HepG2 (cell line): Measurements from ENCODE around the gene PSD4. TPM values are rescaled to one million over a fixed set of nuclear protein-coding genes. Genes with fewer than 3 reads are reported as not detected.
A peak's percentile ranks its signal among the peaks of the same experiment; 100 is the strongest.

Experiments used
- EZH2 ChIP-seq: conservative IDR thresholded peaks from 2 replicates; pipeline ENCODE4 v1.6.1; 2012; ENCODE audit warnings: mild to moderate bottlenecking, low read depth, low read length, moderate library complexity
- FOXK1 ChIP-seq: sonication (generic); formaldehyde crosslinking; IDR thresholded peaks from 2 replicates; pipeline ENCODE4 v1.4.0; 2020; ENCODE audit warnings: low read depth, missing genetic modification reagents, borderline replicate concordance
- JUNB ChIP-seq: sonication (generic); formaldehyde crosslinking; IDR thresholded peaks from 2 replicates; pipeline ENCODE4 v1.8.0; 2022; ENCODE audit warnings: missing genetic modification reagents, mild to moderate bottlenecking, borderline replicate concordance
- KMT2B ChIP-seq: IDR thresholded peaks from 2 replicates; pipeline ENCODE4 v1.6.1; 2016; ENCODE audit warnings: missing genetic modification reagents, missing compliant biosample characterization
- MTF1 ChIP-seq: sonication (generic); formaldehyde crosslinking; IDR thresholded peaks from 2 replicates; pipeline ENCODE4 v1.5.0; 2020; ENCODE audit warnings: missing genetic modification reagents
- MXI1 ChIP-seq: IDR thresholded peaks from 3 replicates; pipeline ENCODE4 v1.6.1; 2012; ENCODE audit warnings: low read depth, low read length, inconsistent platforms, borderline replicate concordance
- NCOA2 ChIP-seq: sonication (generic); formaldehyde crosslinking; IDR thresholded peaks from 2 replicates; pipeline ENCODE4 v1.8.0; 2022; ENCODE audit warnings: inconsistent platforms
- NR2F1 ChIP-seq, 2 experiments: fragments of 450-650 bp in 1 of 2; formaldehyde crosslinking in 1 of 2; IDR thresholded peaks; 2 replicates each; pipeline versions ENCODE4 v1.5.0 to v1.6.1; 2016 to 2020; ENCODE audit warnings: mild to moderate bottlenecking in 1 of 2, missing compliant biosample characterization in 1 of 2, missing genetic modification reagents in 1 of 2, moderate library complexity in 1 of 2
- SOX5 ChIP-seq: IDR thresholded peaks from 2 replicates; pipeline ENCODE4 v1.6.1; 2016; ENCODE audit warnings: borderline replicate concordance
- SUZ12 ChIP-seq: fragments of 150-350 bp; IDR thresholded peaks from 2 replicates; pipeline ENCODE4 v1.6.1; 2014; ENCODE audit warnings: low read depth, low read length
- TBL1XR1 ChIP-seq: fragments of 150-350 bp; IDR thresholded peaks from 2 replicates; pipeline ENCODE4 v1.6.1; 2014; ENCODE audit warnings: borderline replicate concordance, low read length; ENCODE audit not compliant: partially characterized antibody
- TGIF2 ChIP-seq: IDR thresholded peaks from 2 replicates; pipeline ENCODE4 v1.6.1; 2016; ENCODE audit warnings: control low read depth, missing compliant biosample characterization
- ZBTB8A ChIP-seq: sonication (generic); formaldehyde crosslinking; IDR thresholded peaks from 2 replicates; pipeline ENCODE4 v1.4.0; 2020; ENCODE audit warnings: mild to moderate bottlenecking, low read depth, missing genetic modification reagents, borderline replicate concordance
- ZNF546 ChIP-seq: sonication (generic); formaldehyde crosslinking; conservative IDR thresholded peaks from 2 replicates; pipeline ENCODE4 v1.8.1; 2023; ENCODE audit warnings: mild to moderate bottlenecking, missing genetic modification reagents
- polyA plus RNA-seq, 8 experiments: library from polyadenylated mRNA; depleted of rRNA in 3 of 8; stranded (reverse) in 7 of 8; unstranded in 1 of 8; fragments of >200 nt; fragmentation: Illumina TruSeq in 4 of 8; extraction: Trizol in 4 of 8; gene quantifications; 2 replicates each; pipeline versions ENCODE4 v1.2.1 to v1.2.3, GENCODE V29; 2011 to 2016; ENCODE audit warnings: low read depth in 4 of 8, missing spikeins in 1 of 8, mixed read lengths in 1 of 8; ENCODE audit not compliant: insufficient read depth in 1 of 8
- total RNA-seq, 5 experiments: library from RNA; depleted of rRNA; stranded (reverse); fragments of >200 nt; fragmentation: Illumina TruSeq; extraction: Trizol; gene quantifications; 2 replicates each; pipeline ENCODE4 v1.2.3, GENCODE V29; 2016; ENCODE audit warnings: low read depth in 1 of 5
- TF ChIP-seq, protein P1 (sequence below): sonication (generic); formaldehyde crosslinking; IDR thresholded peaks from 2 replicates; pipeline ENCODE4 v1.4.0; 2020; ENCODE audit warnings: missing genetic modification reagents
- TF ChIP-seq, protein P2 (sequence below): sonication (generic); formaldehyde crosslinking; IDR thresholded peaks from 2 replicates; pipeline ENCODE4 v1.5.1; 2020; ENCODE audit warnings: mild to moderate bottlenecking, missing genetic modification reagents
- TF ChIP-seq, protein P3 (sequence below): IDR thresholded peaks from 2 replicates; pipeline ENCODE4 v1.6.1; 2012; ENCODE audit warnings: low read depth, low read length, improper control_type of control experiment
- TF ChIP-seq, protein P4 (sequence below): sonication (generic); formaldehyde crosslinking; conservative IDR thresholded peaks from 2 replicates; pipeline ENCODE4 v1.8.0; 2022; ENCODE audit warnings: mild to moderate bottlenecking, moderate library complexity, missing genetic modification reagents
- TF ChIP-seq, protein P5 (sequence below): sonication (generic); formaldehyde crosslinking; IDR thresholded peaks from 2 replicates; pipeline ENCODE4 v1.8.1; 2023; ENCODE audit warnings: mild to moderate bottlenecking, missing genetic modification reagents, borderline replicate concordance

Gene PSD4
- total and polyA plus RNA-seq, 2 of the 13 experiments (the other 11 are each of a cell fraction or from before 2014, with no cell fraction given): 5.8 to 9.4 TPM

DNA sequence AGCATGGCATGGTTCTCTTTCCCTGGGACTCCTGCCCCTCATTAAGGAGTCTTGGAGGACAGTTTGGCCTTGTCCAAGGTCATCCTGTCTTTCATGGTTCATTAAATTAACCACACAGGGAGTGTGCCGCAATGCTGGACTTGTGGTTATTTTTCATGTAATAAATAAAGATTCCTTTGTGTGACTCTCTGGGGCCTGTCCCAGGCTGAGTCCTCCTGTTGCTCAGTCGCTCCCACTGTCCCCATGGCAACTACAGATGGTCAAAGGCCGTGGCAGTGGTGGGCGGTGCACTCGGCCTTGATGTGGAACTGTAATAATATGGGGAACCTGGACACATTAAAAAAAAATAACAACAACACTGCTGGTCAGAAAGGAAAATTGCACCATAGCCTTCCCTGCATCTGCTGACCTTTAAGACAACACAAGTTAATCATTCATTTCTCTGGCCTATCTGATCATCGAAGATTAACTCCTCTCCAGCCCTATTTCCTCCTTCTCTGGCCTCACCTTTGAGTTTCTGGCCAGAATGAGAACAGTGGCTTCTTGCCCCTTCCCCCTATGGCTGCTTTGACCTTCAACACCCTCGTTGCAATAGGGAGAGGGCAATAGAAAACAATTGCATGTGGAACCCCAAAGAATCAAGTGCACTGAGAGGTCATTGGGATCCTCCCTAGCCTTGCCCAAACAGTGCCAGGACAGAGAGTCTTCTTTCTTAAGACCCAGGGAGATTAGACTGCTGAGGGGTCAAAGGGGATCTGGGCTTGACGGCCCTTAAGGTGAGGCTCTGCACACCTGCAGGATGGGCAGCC lies 44.7 kb downstream of the PSD4 start (continued):
- TF ChIP-seq, protein P1, sequence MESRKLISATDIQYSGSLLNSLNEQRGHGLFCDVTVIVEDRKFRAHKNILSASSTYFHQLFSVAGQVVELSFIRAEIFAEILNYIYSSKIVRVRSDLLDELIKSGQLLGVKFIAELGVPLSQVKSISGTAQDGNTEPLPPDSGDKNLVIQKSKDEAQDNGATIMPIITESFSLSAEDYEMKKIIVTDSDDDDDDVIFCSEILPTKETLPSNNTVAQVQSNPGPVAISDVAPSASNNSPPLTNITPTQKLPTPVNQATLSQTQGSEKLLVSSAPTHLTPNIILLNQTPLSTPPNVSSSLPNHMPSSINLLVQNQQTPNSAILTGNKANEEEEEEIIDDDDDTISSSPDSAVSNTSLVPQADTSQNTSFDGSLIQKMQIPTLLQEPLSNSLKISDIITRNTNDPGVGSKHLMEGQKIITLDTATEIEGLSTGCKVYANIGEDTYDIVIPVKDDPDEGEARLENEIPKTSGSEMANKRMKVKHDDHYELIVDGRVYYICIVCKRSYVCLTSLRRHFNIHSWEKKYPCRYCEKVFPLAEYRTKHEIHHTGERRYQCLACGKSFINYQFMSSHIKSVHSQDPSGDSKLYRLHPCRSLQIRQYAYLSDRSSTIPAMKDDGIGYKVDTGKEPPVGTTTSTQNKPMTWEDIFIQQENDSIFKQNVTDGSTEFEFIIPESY: no peak
- TF ChIP-seq NCOA2: peak; percentile 89
- TF ChIP-seq, protein P2, sequence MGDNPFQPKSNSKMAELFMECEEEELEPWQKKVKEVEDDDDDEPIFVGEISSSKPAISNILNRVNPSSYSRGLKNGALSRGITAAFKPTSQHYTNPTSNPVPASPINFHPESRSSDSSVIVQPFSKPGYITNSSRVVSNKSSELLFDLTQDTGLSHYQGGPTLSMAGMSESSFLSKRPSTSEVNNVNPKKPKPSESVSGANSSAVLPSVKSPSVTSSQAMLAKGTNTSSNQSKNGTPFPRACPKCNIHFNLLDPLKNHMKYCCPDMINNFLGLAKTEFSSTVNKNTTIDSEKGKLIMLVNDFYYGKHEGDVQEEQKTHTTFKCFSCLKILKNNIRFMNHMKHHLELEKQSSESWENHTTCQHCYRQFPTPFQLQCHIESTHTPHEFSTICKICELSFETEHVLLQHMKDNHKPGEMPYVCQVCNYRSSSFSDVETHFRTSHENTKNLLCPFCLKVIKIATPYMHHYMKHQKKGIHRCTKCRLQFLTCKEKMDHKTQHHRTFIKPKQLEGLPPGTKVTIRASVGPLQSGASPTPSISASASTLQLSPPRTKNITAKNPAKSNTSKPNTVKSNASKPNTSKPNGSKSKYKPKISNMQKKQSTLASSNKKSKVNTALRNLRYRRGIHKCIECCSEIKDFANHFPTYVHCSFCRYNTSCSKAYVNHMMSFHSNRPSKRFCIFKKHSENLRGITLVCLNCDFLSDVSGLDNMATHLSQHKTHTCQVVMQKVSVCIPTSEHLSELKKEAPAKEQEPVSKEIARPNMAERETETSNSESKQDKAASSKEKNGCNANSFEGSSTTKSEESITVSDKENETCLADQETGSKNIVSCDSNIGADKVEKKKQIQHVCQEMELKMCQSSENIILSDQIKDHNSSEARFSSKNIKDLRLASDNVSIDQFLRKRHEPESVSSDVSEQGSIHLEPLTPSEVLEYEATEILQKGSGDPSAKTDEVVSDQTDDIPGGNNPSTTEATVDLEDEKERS (CRISPR knock-in tag): no peak
- no peak for TF ChIP-seq ZNF546 (CRISPR knock-in tag)
- TF ChIP-seq, protein P3, sequence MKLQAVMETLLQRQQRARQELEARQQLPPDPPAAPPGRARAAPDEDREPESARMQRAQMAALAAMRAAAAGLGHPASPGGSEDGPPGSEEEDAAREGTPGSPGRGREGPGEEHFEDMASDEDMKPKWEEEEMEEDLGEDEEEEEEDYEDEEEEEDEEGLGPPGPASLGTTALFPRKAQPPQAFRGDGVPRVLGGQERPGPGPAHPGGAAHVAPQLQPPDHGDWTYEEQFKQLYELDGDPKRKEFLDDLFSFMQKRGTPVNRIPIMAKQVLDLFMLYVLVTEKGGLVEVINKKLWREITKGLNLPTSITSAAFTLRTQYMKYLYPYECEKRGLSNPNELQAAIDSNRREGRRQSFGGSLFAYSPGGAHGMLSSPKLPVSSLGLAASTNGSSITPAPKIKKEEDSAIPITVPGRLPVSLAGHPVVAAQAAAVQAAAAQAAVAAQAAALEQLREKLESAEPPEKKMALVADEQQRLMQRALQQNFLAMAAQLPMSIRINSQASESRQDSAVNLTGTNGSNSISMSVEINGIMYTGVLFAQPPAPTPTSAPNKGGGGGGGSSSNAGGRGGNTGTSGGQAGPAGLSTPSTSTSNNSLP: peak; percentile 97
- TF ChIP-seq FOXK1 (CRISPR knock-in tag): peak; percentile 43; the same call in 1 of the 2 replicates
- TF ChIP-seq KMT2B (CRISPR knock-in tag): no peak
- TF ChIP-seq, protein P4, sequence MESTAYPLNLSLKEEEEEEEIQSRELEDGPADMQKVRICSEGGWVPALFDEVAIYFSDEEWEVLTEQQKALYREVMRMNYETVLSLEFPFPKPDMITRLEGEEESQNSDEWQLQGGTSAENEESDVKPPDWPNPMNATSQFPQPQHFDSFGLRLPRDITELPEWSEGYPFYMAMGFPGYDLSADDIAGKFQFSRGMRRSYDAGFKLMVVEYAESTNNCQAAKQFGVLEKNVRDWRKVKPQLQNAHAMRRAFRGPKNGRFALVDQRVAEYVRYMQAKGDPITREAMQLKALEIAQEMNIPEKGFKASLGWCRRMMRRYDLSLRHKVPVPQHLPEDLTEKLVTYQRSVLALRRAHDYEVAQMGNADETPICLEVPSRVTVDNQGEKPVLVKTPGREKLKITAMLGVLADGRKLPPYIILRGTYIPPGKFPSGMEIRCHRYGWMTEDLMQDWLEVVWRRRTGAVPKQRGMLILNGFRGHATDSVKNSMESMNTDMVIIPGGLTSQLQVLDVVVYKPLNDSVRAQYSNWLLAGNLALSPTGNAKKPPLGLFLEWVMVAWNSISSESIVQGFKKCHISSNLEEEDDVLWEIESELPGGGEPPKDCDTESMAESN (CRISPR knock-in tag): no peak
- TF ChIP-seq TBL1XR1: peak; percentile 25
- no peak for TF ChIP-seq TGIF2 (CRISPR knock-in tag)
- TF ChIP-seq, protein P5, sequence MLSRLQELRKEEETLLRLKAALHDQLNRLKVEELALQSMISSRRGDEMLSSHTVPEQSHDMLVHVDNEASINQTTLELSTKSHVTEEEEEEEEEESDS: no peak
- TF ChIP-seq NR2F1 (CRISPR knock-in tag; IDR thresholded peaks at IDR 0.05): peak; percentile 37 to 75; a peak in 3 of 4 replicates
- TF ChIP-seq SOX5: peak; percentile 86
- TF ChIP-seq JUNB (CRISPR knock-in tag): no peak
- no peak for TF ChIP-seq MTF1 (CRISPR knock-in tag)
- TF ChIP-seq SUZ12: no peak
- peak; percentile 88; the same call in 2 of the 3 replicates for TF ChIP-seq MXI1
- TF ChIP-seq ZBTB8A: peak; percentile 22; the same call in 1 of the 2 replicates
- TF ChIP-seq EZH2: no peak
